CD4-positive, alpha-beta memory T cell (primary cell): ENCODE results near the gene ZFAND3. TPM values are rescaled to one million over a fixed set of nuclear protein-coding genes. Genes with fewer than 3 reads are reported as not detected.
A peak's percentile ranks its signal among the peaks of the same experiment; 100 is the strongest.

Experiments used
- CTCF ChIA-PET: fragments of 350-600 bp; sonication (Branson Sonifier 250); formaldehyde crosslinking; loops from one replicate; lab custom pipeline; 2021; ENCODE audit warnings: inconsistent platforms; ENCODE audit not compliant: partially characterized antibody; lab: Charles Lee
- POLR2A ChIA-PET: fragments of 350-600 bp; sonication (Branson Sonifier 250); formaldehyde crosslinking; loops from one replicate; lab custom pipeline; 2021; ENCODE audit not compliant: partially characterized antibody; lab: Charles Lee
- DNase-seq, 5 donors: peaks; one replicate each; pipeline versions ENCODE4 v3.0.0 to v3.0.0-alpha.2; 2020 to 2022; ENCODE audit warnings: mixed read lengths in 1 of 5
- H3K27ac ChIP-seq: one replicate; pipeline ENCODE4 v1.7.0; 2013; ENCODE audit warnings: low read depth, low read length
- H3K27me3 ChIP-seq: 2 replicates; pipeline ENCODE4 v1.7.0; 2013; ENCODE audit warnings: mild to moderate bottlenecking, low read length, moderate library complexity; ENCODE audit not compliant: insufficient read depth
- H3K36me3 ChIP-seq: 2 replicates; pipeline ENCODE4 v1.7.0; 2013; ENCODE audit warnings: mild to moderate bottlenecking, low read length, moderate library complexity; ENCODE audit not compliant: insufficient read depth
- H3K4me1 ChIP-seq: 2 replicates; pipeline ENCODE4 v1.7.0; 2013; ENCODE audit warnings: mild to moderate bottlenecking, low read length, moderate library complexity; ENCODE audit not compliant: insufficient read depth
- H3K4me3 ChIP-seq, 2 donors: one replicate each; pipeline ENCODE4 v1.7.0; 2013; ENCODE audit warnings: low read length in 2 of 2, mild to moderate bottlenecking in 1 of 2
- H3K9me3 ChIP-seq, 2 donors: one replicate each; pipeline ENCODE4 v1.7.0; 2013; ENCODE audit warnings: low read length in 2 of 2, control low read depth in 1 of 2; ENCODE audit not compliant: control insufficient read depth in 1 of 2
- H3K27ac Mint-ChIP-seq, 7 donors: one replicate each; pipeline ENCODE4 v1.8.0; 2020 to 2021; ENCODE audit warnings: mixed read lengths in 7 of 7, mild to moderate bottlenecking in 6 of 7, inconsistent platforms in 3 of 7, moderate library complexity in 3 of 7
- H3K27me3 Mint-ChIP-seq, 2 donors: one replicate each; pipeline ENCODE4 v1.8.0; 2020 to 2021; ENCODE audit warnings: mixed read lengths in 2 of 2
- H3K36me3 Mint-ChIP-seq, 2 donors: one replicate each; pipeline ENCODE4 v1.8.0; 2020 to 2021; ENCODE audit warnings: mixed read lengths in 2 of 2, inconsistent platforms in 1 of 2, mild to moderate bottlenecking in 1 of 2
- H3K4me1 Mint-ChIP-seq, 4 donors: one replicate each; pipeline ENCODE4 v1.8.0; 2020 to 2021; ENCODE audit warnings: mixed read lengths in 4 of 4, mild to moderate bottlenecking in 1 of 4
- H3K4me3 Mint-ChIP-seq, 8 donors: one replicate each; pipeline ENCODE4 v1.8.0; 2020 to 2021; ENCODE audit warnings: mixed read lengths in 8 of 8, mild to moderate bottlenecking in 7 of 8, moderate library complexity in 6 of 8, inconsistent platforms in 3 of 8
- H3K9me3 Mint-ChIP-seq, 8 donors: one replicate each; pipeline ENCODE4 v1.8.0; 2020 to 2021; ENCODE audit warnings: mixed read lengths in 8 of 8, mild to moderate bottlenecking in 5 of 8, inconsistent platforms in 3 of 8, moderate library complexity in 1 of 8
- intact Hi-C: fragments of 100-400 bp; cut with micrococcal nuclease; formaldehyde crosslinking; loops from one replicate; pipeline ENCODE4 v1.15.1; 2023
- polyA plus RNA-seq, 2 donors: library from polyadenylated mRNA; unstranded; fragments of 300-500 nt; fragmentation: Illumina TruSeq; gene quantifications; one replicate each; pipeline ENCODE4 v1.2.3, GENCODE V29; 2021
- total RNA-seq, 2 experiments: library from RNA; stranded (reverse); gene quantifications; one replicate each; pipeline ENCODE4 v1.2.3, GENCODE V29; 2021

Gene ZFAND3
- total and polyA plus RNA-seq, 4 experiments from 2014 or later = 2.1 to 33.0 (median 20.1) TPM

GRCh38 chr6:38146021-38146733, 326.6 kb downstream of the ZFAND3 start:
- Histone ChIP-seq H3K4me3 (no peak overlapping the region), H3K27me3 (no peaks in the 10 kb centered on the region), H3K9me3 (no peaks in the 10 kb centered on the region), H3K36me3 (no peaks in the 10 kb centered on the region), H3K4me1 (no peaks in the 10 kb centered on the region), H3K27ac (no peak overlapping the region)
- no peak for DNase-seq
- Mint-ChIP-seq H3K36me3 (peaks cover 4 to 25% of the 10 kb centered on the region in 2 donors), H3K27me3 (no peaks in the 10 kb centered on the region), H3K27ac (peak overlapping the region in 3 of 7 donors; percentile 1 to 70 (median 57)), H3K4me3 (no peak overlapping the region), H3K4me1 (peaks cover under 1 to 21% (median 13%) of the 10 kb centered on the region in 4 donors), H3K9me3 (peaks cover 0 to 2% (median 0%) of the 10 kb centered on the region in 8 donors)
- intact Hi-C loops = no loop called here
- ChIA-PET CTCF (no interaction called here), POLR2A (no interaction called here)

GRCh38 chr6:38146734-38147027, 327.2 kb downstream of the ZFAND3 start:
- no peak for DNase-seq
- H3K9me3 ChIP-seq = no peaks in the 10 kb centered on the region
- peaks cover 0 to 2% (median 0%) of the 10 kb centered on the region in 8 donors for H3K9me3 Mint-ChIP-seq
- H3K36me3 Mint-ChIP-seq = peaks cover 0 to 24% of the 10 kb centered on the region in 2 donors
- H3K4me3 ChIP-seq = no peak overlapping the region
- intact Hi-C loops = no loop called here
- H3K4me1 ChIP-seq = no peaks in the 10 kb centered on the region
- ChIA-PET CTCF (no interaction called here), POLR2A (no interaction called here)
- peaks cover 0 to 18% (median 9%) of the 10 kb centered on the region in 4 donors for H3K4me1 Mint-ChIP-seq
- H3K27me3 ChIP-seq = no peaks in the 10 kb centered on the region
- H3K27me3 Mint-ChIP-seq = no peaks in the 10 kb centered on the region
- H3K27ac ChIP-seq = no peak overlapping the region
- no peaks in the 10 kb centered on the region for H3K36me3 ChIP-seq
- no peak overlapping the region for H3K4me3 Mint-ChIP-seq
- peak overlapping the region in 2 of 7 donors; percentile 1 to 43 for H3K27ac Mint-ChIP-seq

- no peak for DNase-seq
- H3K36me3 ChIP-seq = no peaks in the 10 kb centered on the region
- H3K36me3 Mint-ChIP-seq = peaks cover 0 to 34% of the 10 kb centered on the region in 2 donors
Observed at GRCh38 chr6:38148606-38149005, 329.1 kb downstream of the ZFAND3 start.

GRCh38 chr6:38149531-38149930, 330.0 kb downstream of the ZFAND3 start:
- no peaks in the 10 kb centered on the region for H3K36me3 ChIP-seq
- Mint-ChIP-seq H3K27me3 (no peaks in the 10 kb centered on the region), H3K27ac (peak overlapping the region in 1 of 7 donors; percentile 15), H3K36me3 (peaks cover 0 to 34% of the 10 kb centered on the region in 2 donors), H3K4me3 (no peak overlapping the region), H3K4me1 (peaks cover 0 to 18% (median 9%) of the 10 kb centered on the region in 4 donors), H3K9me3 (peaks cover 0 to 2% (median 0%) of the 10 kb centered on the region in 8 donors)
- no peaks in the 10 kb centered on the region for H3K27me3 ChIP-seq
- CTCF ChIA-PET = no interaction called here
- H3K4me3 ChIP-seq = no peak overlapping the region
- H3K27ac ChIP-seq = no peak overlapping the region
- intact Hi-C loops = no loop called here
- POLR2A ChIA-PET = no interaction called here
- no peak for DNase-seq
- H3K9me3 ChIP-seq = no peaks in the 10 kb centered on the region
- no peaks in the 10 kb centered on the region for H3K4me1 ChIP-seq

More at GRCh38 chr6:38148606-38149005, 329.1 kb downstream of the ZFAND3 start:
- H3K9me3 ChIP-seq = no peaks in the 10 kb centered on the region
- Mint-ChIP-seq H3K9me3 (peaks cover 0 to 2% (median 0%) of the 10 kb centered on the region in 8 donors), H3K27ac (peak overlapping the region in 1 of 7 donors; percentile 24), H3K4me3 (no peak overlapping the region), H3K27me3 (no peaks in the 10 kb centered on the region), H3K4me1 (peaks cover 0 to 18% (median 9%) of the 10 kb centered on the region in 4 donors)
- intact Hi-C loops = no loop called here
- no peak overlapping the region for H3K27ac ChIP-seq
- ChIA-PET CTCF (no interaction called here), POLR2A (no interaction called here)
- H3K4me1 ChIP-seq = no peaks in the 10 kb centered on the region
- H3K4me3 ChIP-seq = no peak overlapping the region
- no peaks in the 10 kb centered on the region for H3K27me3 ChIP-seq

GRCh38 chr6:38150021-38150420, 330.5 kb downstream of the ZFAND3 start:
- Histone ChIP-seq H3K9me3 (no peaks in the 10 kb centered on the region), H3K36me3 (no peaks in the 10 kb centered on the region), H3K4me1 (no peaks in the 10 kb centered on the region), H3K4me3 (no peak overlapping the region), H3K27ac (no peak overlapping the region), H3K27me3 (no peaks in the 10 kb centered on the region)
- H3K27ac Mint-ChIP-seq = peak overlapping the region in 1 of 7 donors; percentile 14
- DNase-seq = no peak
- intact Hi-C loops = no loop called here
- CTCF ChIA-PET = no interaction called here
- H3K36me3 Mint-ChIP-seq = peaks cover 0 to 35% of the 10 kb centered on the region in 2 donors
- H3K27me3 Mint-ChIP-seq = no peaks in the 10 kb centered on the region
- POLR2A ChIA-PET = no interaction called here
- peaks cover 0 to 16% (median 11%) of the 10 kb centered on the region in 4 donors for H3K4me1 Mint-ChIP-seq
- H3K9me3 Mint-ChIP-seq = peaks cover 0 to 2% (median 0%) of the 10 kb centered on the region in 8 donors
- no peak overlapping the region for H3K4me3 Mint-ChIP-seq

- ChIA-PET POLR2A (no interaction called here), CTCF (no interaction called here)
- no peaks in the 10 kb centered on the region for H3K36me3 ChIP-seq
- H3K9me3 Mint-ChIP-seq = peaks cover 0 to 4% (median 0%) of the 10 kb centered on the region in 8 donors
- H3K9me3 ChIP-seq = no peaks in the 10 kb centered on the region
- peaks cover 0 to 9% (median 7%) of the 10 kb centered on the region in 4 donors for H3K4me1 Mint-ChIP-seq
- DNase-seq = no peak
- H3K4me3 Mint-ChIP-seq = no peak overlapping the region
- no peaks in the 10 kb centered on the region for H3K27me3 Mint-ChIP-seq
- peaks cover 0 to 37% of the 10 kb centered on the region in 2 donors for H3K36me3 Mint-ChIP-seq
- no peaks in the 10 kb centered on the region for H3K4me1 ChIP-seq
- no peak overlapping the region for H3K27ac ChIP-seq
- intact Hi-C loops = no loop called here
- no peaks in the 10 kb centered on the region for H3K27me3 ChIP-seq
- H3K4me3 ChIP-seq = no peak overlapping the region
- H3K27ac Mint-ChIP-seq = peak overlapping the region in 3 of 7 donors; percentile 24 to 52 (median 32)
Observed at GRCh38 chr6:38150681-38151296, 331.3 kb downstream of the ZFAND3 start.

GRCh38 chr6:38151580-38152500, 332.3 kb downstream of the ZFAND3 start:
- Histone ChIP-seq H3K4me1 (no peaks in the 10 kb centered on the region), H3K27me3 (no peaks in the 10 kb centered on the region), H3K9me3 (no peaks in the 10 kb centered on the region), H3K27ac (no peak overlapping the region), H3K4me3 (no peak overlapping the region), H3K36me3 (no peaks in the 10 kb centered on the region)
- Mint-ChIP-seq H3K4me1 (peaks cover 0 to 5% (median 4%) of the 10 kb centered on the region in 4 donors), H3K27me3 (no peaks in the 10 kb centered on the region), H3K9me3 (peaks cover 0 to 4% (median 0%) of the 10 kb centered on the region in 8 donors), H3K27ac (peak overlapping the region in 3 of 7 donors; percentile 18 to 59 (median 41)), H3K36me3 (peaks cover 0 to 37% of the 10 kb centered on the region in 2 donors), H3K4me3 (no peak overlapping the region)
- no peak for DNase-seq
- intact Hi-C loops = no loop called here
- CTCF ChIA-PET = no interaction called here
- POLR2A ChIA-PET = no interaction called here
